ENCODE measurements around the gene PIGZ.

The PIGZ gene, protein sequence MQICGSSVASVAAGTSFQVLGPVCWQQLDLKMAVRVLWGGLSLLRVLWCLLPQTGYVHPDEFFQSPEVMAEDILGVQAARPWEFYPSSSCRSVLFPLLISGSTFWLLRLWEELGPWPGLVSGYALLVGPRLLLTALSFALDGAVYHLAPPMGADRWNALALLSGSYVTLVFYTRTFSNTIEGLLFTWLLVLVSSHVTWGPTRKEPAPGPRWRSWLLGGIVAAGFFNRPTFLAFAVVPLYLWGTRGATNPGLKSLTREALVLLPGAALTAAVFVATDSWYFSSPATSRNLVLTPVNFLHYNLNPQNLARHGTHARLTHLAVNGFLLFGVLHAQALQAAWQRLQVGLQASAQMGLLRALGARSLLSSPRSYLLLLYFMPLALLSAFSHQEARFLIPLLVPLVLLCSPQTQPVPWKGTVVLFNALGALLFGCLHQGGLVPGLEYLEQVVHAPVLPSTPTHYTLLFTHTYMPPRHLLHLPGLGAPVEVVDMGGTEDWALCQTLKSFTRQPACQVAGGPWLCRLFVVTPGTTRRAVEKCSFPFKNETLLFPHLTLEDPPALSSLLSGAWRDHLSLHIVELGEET

DNA sequence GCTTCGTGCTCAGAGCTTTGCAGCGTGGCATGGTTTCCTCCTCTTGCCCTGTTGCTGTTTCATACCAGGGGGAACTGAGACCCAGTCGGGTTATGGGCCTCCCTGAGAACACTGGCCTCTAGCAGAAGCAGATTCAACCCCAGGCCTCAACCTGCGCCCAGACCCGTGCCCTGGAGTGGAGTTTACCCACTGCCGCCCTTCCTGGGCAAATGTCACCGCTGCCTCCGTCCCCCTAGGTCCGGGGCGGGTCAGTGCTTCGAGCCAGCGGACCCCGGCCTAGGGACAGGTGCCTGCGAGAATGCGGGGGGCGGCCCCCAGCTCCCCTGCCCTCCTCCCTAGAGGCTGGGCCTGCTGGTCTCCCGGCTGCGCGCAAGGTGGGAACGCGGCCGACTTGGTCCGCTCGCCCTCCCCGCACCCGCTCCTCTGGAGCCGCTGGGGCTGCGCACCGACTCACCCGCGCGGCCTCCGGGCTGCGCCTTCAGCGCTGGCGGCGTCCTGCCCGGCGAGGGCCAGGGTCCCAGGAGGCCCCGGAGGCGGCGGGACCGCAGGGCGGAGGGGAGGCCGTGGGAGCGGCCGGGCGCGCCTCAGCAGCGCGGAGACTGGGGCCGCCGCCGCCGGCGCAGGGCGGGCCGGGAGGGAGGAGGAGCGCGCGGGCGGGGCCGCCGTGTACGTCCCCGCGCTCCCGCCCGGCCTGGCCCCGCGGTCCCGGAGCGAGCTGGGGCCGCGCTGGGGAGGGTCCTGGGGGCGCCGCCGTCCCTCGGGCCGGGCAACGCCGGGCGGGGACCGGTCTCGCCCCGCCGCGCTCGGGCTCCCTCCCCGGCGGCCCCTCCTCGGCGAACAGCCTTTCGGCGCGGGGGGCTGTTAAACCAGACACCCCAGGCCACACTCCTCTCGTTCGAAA lies at the start of gene PIGZ:
Gene PIGZ (minus strand): TSS at position 601 of the 901 bp plus-strand sequence. CDS start 16,802 bp downstream, outside the sequence.
- peak; percentile 41 for DNase-seq (ENCODE audit: low spot score)

DNA sequence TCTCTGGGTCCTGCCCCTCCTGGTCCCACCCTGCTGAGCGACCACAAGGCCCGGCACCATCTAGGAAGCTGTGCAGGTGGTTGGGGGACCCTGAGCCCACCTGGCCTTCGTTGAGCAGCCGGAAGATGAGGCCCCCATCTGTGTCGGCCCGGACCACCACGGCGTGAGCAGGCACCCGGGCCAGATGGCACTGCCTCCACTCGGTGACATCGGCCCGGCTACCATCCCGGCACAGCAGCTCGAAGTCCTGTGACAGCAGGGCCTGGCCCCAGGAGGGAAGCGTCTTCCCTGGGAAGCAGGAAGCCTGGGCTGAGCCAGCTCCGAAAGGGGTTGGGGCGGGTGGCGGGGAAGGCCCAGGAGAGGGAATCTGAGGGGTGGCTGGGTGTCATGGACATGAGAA lies 48.4 kb upstream of the PIGZ start:
- DNase-seq (ENCODE audit: low spot score), result no peak

DNA sequence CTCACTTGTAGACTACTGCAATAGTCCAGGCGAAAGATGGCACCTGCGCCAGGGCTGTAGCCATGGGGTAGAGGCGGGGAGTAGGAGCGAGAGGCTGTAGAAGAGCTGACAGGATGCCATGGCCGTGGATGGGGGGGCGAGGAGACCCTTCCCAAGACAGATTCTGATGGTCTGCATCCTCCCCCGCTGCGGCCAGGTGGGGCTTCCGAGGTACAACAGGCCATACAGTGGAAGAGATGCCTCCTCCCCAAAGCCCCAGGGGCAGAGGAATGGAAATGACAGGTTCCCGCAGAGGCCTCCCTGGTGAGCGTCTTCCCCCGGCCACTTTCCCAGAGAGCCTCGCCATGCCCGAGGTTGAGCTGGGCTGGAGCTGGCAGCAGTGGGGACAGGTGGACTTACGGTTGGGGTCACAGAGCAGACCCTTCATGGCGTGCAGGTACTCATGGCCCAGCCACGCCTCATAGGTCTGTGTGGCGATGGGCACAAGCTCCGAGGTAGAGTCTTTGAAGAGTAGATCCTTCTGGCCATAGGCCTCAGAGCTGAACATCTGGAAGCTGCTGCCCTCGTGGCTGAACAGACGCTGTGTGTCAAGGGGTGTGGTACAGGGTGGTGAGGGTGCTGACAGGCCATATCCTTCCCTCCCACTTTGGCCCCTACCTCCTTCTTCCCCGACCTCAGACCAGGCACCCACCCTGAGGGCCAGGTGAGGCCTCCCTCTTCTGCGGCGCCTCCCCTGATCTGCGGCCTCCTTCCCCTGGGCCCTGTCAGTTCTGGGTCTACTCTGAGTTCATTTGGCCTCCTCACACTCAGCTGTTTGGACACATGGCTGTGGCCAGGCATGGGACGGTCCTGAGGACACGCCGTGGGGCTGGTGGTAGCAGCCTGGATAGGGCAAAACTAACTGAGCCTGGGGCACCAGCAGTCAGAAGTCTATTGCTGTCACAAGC lies 47.4 kb upstream of the PIGZ start:
- no peak for DNase-seq (ENCODE audit: low spot score)

DNA sequence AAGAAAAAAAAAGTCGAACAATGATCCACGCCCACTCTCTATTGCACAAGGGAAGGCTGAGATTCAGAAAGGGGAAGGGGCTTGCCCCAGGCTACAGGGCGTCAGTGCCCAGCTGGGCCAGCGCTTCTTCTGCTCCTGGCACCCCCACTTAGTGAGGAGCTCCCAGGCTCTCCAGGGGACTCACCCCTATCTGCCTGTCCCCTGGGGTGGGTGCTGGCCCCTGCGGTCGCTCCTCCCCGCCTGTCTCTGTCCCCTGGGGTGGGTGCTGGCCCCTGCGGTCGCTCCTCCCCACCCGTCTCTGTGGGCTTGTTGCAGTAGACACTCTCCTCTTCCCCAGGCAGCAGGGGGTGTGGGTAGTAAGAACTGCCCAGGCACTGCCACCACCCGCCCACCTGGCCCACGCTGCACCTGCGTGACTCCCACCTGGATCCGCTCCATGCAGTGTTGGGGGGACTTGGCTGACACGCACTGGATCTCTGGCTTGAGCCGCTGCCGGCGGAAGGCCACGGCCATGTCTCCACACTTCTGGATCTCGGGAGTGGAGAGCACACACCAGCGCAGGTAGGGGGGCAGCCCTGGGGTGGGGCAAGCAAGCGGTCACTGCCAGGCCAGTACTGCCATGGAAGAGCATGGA lies 46.4 kb upstream of the PIGZ start:
- no peak for DNase-seq (ENCODE audit: low spot score)

DNA sequence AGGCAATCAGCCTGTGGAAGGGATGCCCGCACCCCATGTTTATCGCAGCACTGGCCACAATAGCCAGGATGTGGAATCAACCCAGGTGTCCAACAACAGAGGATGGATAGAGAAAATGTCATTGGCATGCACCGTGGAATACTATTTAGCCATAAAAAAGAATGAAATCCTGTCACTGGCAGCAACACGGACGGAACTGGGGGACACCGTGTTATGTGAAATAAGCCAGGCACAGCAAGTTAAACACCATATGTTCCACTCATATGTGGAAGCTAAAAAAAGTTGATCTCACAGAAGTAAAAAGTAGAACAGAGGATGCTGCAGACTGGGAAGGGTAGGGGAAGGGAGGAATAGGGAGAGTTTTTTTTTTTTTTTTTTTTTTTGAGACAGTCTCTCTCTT lies 45.4 kb upstream of the PIGZ start:
- no peak for DNase-seq (ENCODE audit: low spot score)

DNA sequence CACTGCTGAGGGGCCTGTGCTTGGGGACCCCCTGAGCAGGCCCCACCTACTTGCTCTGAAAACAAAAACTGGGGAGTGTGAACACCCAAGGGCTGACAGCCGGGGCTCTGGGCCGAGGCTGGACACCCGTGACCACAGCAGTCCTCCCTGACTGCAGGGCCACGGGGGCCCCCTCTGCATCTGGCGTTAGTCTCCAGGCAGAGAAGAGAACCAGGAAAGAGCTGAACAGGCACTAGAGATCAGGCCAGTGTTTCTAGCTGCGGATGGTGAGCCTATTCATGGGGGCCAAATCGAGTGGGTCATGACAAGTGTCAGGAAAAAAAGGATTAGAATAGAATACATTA lies 43.9 kb upstream of the PIGZ start:
- no peak for DNase-seq (ENCODE audit: low spot score)

DNA sequence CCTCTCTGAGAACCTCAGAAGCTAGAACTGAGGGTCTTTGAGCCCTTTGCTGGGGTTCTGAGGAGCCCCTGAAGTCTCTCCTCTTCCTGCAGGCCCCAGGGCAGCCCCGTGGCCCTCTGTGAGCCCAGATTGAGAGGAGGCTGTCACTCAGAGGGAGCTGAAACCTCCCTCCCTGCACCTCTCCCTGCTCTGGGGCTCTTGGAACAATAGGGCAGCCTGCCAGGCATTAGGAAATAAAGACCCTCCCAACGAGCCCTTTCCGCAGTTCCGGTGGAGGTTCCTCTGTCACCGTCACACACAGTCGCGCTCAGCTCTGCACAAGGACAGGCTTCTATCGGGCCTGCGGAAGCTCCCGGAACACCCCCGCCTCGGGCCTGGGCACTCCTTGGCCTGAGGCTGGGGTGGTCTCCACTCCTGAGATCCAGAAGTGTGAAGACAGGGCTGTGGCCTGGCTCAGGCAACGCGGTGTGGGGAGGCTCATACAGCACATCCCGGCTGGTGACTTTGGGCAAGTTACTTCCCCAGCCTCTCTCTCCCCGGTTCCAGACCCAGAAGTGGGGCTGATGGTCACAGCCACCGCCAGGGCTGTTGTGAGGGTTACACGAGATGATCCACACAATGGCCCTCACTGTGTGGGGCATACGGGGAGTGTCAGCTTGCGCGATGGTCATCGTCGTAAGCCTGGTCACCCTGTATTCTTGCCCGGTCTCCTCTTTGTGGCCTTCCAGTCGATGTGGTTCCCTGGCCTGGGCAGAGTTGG lies 43.3 kb upstream of the PIGZ start:
- no peak for DNase-seq (ENCODE audit: low spot score)

DNA sequence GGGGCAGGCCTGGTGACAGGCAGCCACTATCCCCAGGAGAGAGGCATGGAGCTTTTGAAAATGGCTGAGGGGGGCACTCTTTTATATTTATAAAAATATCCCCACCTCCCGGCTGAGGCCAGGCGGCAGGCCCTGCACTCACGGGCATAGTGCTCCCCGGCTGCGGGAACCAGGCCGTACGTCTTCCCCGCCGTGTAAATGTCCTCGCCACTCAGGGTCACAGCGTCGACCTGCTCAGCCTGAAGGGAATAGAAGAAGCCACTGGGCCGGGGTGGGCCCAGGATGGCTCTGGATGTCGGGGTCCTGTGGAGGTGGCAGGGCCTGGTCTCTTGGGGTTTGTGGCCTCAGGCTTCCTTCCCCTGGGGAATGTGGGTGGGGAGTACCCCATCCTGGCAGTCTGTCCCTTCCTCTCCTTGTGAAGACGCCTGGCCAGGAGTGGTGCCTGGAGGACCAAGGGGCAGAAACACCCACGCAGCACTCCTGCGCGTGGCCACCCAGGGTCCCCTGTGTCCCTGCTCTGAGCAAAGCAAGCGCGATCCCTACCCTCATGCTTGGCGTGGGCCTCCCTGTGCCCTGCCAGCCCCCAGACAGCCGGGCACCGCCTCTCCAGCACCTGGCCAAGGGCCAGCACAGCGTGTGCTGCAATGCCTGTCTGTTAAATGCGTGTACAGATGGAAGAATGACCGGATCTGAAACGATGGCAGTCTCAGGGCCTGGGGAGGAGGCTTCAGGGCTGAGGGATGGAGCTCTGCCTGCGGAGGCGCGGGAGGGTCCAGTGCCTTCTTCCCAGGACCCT lies 42.1 kb upstream of the PIGZ start:
- no peak for DNase-seq (ENCODE audit: low spot score)

DNA sequence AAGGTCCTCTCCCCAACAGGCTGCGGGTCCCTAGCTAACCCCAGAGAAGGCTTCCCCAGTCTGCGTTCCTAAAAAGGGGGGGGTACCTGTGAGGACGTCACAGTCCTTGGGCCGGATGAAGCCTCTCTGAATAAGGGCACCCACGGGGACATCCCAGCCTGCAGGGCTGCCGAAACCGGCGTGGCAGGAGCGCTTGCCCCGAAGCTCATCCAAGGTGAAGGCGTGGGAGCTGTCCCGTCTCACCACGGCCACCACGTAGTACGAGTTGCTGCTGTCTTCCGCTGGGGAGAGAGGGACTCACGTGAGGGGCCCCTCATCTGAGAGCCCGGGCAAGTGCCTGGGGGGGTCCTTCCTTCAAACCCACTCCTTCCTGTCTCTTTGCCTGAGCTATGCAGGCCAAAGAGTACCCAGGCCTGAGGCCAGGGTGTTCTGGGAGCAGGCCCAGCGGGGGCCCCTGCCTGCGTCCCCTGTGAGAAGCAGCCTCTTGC lies 40.9 kb upstream of the PIGZ start:
- no peak for DNase-seq (ENCODE audit: low spot score)

DNA sequence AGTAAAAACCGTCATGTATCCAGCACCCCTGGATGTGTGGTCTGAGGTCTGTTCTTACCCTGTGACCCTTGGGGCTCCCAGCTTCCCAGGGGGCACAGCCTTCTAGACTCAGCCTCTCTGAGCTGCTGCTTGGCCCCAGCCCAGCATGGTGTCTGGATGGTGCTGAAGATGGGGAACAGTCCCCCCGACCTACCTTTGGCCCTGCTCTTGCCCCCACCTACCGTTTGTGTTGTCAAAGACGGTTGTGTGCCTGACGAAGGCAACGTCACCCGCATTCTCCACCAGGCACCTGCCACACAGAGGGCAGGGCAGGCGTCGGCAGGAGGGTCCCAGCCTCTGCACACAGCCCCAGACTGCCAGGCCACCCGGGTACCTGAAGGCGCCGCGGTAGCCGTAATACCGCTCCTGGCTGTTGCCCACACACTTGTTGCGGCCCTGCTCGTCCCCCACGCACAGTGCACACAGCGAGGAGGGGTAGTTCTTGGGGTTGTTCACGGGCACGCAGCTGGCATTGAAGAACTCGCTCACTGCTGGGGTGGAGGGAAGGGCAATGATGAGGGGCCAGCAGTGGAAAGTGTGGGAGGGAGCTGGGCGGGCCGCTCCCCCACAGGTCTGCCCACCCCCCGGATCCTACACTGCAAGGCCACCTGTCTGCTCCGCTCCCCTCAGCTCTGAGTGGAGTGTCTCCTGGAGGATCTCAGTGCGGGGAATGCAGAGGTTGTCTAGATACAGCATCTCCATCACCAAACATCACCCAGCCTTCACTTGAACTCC lies 40.0 kb upstream of the PIGZ start:
- DNase-seq (ENCODE audit: low spot score), result no peak

DNA sequence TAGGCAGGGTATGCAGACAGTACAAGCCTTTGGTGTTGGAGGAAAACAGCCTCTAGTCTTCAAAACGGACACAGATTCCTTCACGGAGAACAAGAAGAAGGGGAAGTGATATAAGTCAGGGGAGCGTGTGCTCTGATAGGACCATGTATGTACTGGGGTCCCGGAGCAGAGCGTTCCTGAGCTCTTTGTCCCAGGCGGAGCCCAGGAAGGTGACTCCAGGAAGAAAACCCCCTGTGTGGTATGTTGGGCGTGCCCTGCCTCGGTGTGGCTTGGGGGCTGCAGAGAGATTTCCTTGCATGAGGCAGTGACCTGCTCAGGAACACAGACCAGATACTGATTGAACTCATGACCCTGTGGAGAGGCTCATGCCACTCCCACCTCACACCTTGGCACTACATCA lies 39.3 kb upstream of the PIGZ start:
- DNase-seq (ENCODE audit: low spot score), result no peak

DNA sequence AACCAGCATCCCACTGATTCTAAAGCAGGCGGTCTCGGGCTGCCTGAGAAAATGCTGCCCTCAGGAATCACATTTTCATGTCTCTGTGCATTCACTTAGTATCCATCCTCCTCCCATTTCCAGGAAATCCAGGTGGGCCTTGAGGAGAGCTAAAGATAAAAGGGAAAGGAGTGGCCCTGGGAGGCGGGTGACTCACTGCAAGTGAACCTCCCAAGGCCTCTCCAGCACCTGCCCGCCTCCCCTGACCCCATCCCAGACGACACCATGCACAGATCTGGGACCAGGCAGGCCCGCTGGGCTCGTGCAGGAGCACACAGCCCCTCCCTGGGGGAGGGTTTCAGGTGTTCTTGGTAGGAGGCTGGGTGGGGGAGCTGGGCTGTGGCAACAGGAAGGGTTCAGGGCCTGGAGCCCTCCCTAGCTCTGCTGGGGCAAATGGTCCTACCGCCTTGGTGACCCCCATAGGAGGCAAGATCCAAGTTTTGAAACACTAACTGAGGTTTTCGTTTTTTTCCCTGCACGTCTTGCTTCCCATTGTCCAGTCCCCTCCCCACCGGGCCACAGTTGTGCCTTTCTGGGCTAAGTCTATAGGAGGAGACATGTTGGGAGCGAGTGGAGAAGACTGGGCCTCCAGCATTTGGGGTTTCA lies 38.8 kb upstream of the PIGZ start:
- DNase-seq (ENCODE audit: low spot score), result peak; percentile 86

DNA sequence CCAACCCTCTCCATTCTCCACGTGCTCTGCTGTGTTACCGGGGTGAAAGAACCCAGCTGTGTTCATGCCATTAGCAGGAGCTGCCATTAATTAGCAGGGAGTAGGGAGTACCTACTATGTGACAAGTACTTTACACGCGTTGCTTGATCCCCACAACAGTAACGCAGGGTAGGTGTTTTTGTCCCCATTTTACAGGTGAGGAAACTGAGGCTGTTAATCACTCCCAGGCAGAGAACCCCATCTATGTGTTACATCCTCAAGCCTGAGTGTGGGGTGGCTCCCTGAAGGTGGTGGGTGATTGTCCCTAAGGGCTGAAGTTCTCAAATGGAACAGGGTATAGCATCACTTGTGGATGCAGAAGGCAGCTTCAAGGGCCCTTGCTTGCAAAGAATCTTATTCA lies 38.2 kb upstream of the PIGZ start:
- DNase-seq (ENCODE audit: low spot score), result no peak

DNA sequence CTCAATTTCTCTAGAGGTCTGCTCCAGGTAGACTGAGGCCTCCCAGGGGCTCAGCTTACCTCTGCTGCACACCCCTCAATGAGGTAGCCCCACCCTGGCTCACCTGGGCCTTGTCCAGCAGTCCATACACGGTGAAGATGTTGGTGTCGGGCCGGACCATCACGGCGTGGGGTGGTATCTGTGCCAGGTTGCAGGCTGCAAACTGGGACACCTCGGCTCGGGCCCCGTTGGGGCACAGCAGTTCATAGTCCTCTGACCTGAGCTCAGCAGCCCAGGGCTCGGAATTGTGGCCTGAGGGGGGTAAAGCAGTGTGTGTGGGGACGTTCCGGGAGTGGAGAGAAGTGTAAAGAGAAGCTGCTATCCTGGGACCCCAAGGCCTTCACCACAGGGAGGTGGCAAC lies 37.8 kb upstream of the PIGZ start:
- no peak for DNase-seq (ENCODE audit: low spot score)

DNA sequence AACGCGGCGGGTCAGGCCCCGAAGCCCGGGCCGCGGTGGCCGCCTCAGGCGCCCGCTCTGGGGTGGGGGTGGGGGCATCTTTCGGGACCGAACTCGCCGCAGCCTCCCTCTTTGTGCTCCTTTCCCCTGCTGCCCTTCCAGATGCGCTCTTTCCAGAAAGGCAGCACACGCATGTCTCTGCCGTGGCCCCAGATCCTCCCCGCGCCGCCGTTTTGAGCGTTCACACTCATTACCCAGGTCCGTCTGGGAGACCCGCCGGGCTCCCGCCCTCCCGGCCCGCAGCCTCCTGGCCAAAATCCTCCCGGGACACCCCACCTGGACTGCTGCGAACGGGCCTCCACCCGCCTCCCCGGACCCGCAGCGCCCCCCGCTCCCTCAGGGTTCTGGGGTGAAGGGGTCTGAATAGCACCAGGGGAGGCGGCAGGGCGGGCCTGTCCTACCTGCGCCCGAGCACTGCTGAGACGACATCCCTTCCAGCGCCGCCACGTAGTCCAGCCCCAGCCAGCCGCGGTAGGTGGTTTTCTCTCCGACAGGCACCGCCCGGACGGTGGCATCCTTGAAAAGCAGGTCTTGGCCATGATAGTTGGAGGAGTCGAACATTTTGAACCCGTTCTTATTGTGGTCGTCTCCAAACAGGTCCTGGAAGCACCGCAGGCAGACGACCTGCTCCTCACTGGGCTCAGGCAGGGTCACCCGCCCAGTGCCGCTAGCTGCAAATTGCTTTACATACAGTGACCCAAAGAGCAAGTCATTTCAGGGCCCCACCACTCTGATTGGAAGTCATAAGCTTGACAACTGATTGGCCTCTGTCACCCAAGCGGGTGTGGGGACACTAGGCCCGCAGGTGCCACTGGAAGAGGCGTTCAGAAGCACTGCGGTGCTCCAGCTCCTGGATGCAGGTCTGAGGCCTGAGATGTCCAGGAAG lies 35.1 kb upstream of the PIGZ start:
- DNase-seq (ENCODE audit: low spot score), result peak; percentile 62

DNA sequence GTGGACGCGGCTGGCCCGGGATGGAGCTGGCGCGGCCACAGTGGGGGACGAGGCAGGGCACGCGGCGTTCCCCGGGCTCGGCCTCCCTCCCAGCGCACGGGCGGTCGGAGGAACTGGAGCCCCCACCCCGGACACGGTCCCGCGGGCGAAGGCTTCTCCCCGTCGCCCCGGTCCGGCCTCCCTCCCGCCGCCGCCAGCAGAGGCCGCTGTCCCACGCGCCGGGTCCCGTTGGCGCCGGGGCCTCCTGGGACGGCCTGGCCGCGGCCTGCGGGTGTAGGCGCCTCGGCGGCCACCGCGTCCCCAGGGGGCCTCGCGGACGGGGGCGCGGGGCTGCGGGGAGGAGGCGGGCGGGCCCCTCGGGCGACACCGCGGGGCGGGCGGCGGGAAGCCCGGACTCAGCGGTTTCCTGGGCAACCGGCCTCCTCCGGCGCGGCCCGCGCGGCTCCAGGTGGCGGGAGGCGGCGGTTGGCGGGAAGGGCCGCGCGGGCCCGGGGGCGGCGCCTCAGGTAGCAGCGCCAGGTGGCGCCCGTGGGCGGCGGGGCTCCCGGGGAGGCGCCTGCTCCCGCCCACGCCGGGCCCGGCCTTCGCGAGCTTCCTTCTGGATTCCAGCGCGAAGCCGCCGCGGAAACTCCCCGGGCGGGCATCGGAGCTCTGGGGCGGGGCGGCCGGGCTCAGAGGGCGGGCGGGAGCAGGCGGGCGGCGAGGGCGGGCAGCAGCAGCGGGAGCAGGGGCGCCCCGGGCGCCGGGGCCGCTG lies 34.2 kb upstream of the PIGZ start:
- DNase-seq (ENCODE audit: low spot score), result peak; percentile 92

All from SW480 (cell line).